ENCODE results near the gene CNIH1.
A peak's percentile ranks its signal among the peaks of the same experiment; 100 is the strongest.
"Not testable (repeated sequence)": the region's sequence is repeated elsewhere in the genome, so short reads cannot be mapped to it uniquely, and the experiment has no call there.

Gene CNIH1

GRCh38 chr14:54423991-54424390, 17.2 kb downstream of the CNIH1 start:
- no peaks in the 10 kb centered on the region for H3K9me3 ChIP-seq

GRCh38 chr14:54420478-54421142, 20.6 kb downstream of the CNIH1 start:
- Histone ChIP-seq H3K27me3 (no peaks in the 10 kb centered on the region), H3K4me3 (ENCODE audit: low read depth, low read length) (no peak overlapping the region), H3K36me3 (peaks cover 21% of the 10 kb centered on the region), H3K4me1 (no peaks in the 10 kb centered on the region), H3K9me3 (no peaks in the 10 kb centered on the region; the same call in 1 of the 2 replicates)
- TF ChIP-seq CTCF (IDR thresholded peaks at IDR 0.05; ENCODE audit: low read depth, low read length), result peak; percentile 71
- peak; percentile 53 for DNase-seq

More at GRCh38 chr14:54423991-54424390, 17.2 kb downstream of the CNIH1 start:
- TF ChIP-seq CTCF (IDR thresholded peaks at IDR 0.05; ENCODE audit: low read depth, low read length), result no peak
- Histone ChIP-seq H3K4me1 (no peaks in the 10 kb centered on the region), H3K36me3 (peaks cover 38% of the 10 kb centered on the region), H3K4me3 (ENCODE audit: low read depth, low read length) (no peak overlapping the region), H3K27me3 (no peaks in the 10 kb centered on the region)
- DNase-seq, result no peak

- Histone ChIP-seq H3K4me1 (no peaks in the 10 kb centered on the region), H3K9me3 (no peaks in the 10 kb centered on the region), H3K27me3 (no peaks in the 10 kb centered on the region), H3K4me3 (ENCODE audit: low read depth, low read length) (no peak overlapping the region), H3K36me3 (peaks cover 52% of the 10 kb centered on the region)
- DNase-seq, result no peak
- no peak for TF ChIP-seq CTCF (IDR thresholded peaks at IDR 0.05; ENCODE audit: low read depth, low read length)
These were observed 29.8 kb downstream of the CNIH1 start for GRCh38 chr14:54411371-54411770.

- H3K27me3 ChIP-seq, result no peaks in the 10 kb centered on the region
- TF ChIP-seq CTCF (IDR thresholded peaks at IDR 0.05; ENCODE audit: low read depth, low read length), result no peak
- H3K4me3 ChIP-seq (ENCODE audit: low read depth, low read length), result no peak overlapping the region
- H3K4me1 ChIP-seq, result no peaks in the 10 kb centered on the region
- no peak for DNase-seq
- no peaks in the 10 kb centered on the region for H3K9me3 ChIP-seq
- peaks cover 45% of the 10 kb centered on the region for H3K36me3 ChIP-seq
These were observed 31.0 kb downstream of the CNIH1 start for GRCh38 chr14:54410215-54410614.

GRCh38 chr14:54403401-54404005, 37.7 kb downstream of the CNIH1 start:
- H3K4me1 ChIP-seq; H3K9me3 ChIP-seq; H3K4me3 ChIP-seq (ENCODE audit: low read depth, low read length); DNase-seq; H3K27me3 ChIP-seq: not testable (repeated sequence)
- H3K36me3 ChIP-seq, result peaks cover 39% of the 10 kb centered on the region

GRCh38 chr14:54399560-54399959, 41.6 kb downstream of the CNIH1 start:
- no peak for DNase-seq
- no peaks in the 10 kb centered on the region for H3K9me3 ChIP-seq
- H3K4me3 ChIP-seq (ENCODE audit: low read depth, low read length), result no peak overlapping the region
- no peak for TF ChIP-seq CTCF (IDR thresholded peaks at IDR 0.05; ENCODE audit: low read depth, low read length)
- H3K36me3 ChIP-seq, result peaks cover 18% of the 10 kb centered on the region
- no peaks in the 10 kb centered on the region; the same call in 1 of the 2 replicates for H3K4me1 ChIP-seq
- H3K27me3 ChIP-seq, result no peaks in the 10 kb centered on the region
